ENCODE data around the gene KLHL6. TPM values are rescaled to one million over a fixed set of nuclear protein-coding genes. Genes with fewer than 3 reads are reported as not detected.

The KLHL6 gene
- total and polyA plus RNA-seq, 10 of the 15 experiments (the other 5 are each of a cell fraction or from before 2014, with no cell fraction given) = 4.0 to 91.8 (median 24.4) TPM

DNA sequence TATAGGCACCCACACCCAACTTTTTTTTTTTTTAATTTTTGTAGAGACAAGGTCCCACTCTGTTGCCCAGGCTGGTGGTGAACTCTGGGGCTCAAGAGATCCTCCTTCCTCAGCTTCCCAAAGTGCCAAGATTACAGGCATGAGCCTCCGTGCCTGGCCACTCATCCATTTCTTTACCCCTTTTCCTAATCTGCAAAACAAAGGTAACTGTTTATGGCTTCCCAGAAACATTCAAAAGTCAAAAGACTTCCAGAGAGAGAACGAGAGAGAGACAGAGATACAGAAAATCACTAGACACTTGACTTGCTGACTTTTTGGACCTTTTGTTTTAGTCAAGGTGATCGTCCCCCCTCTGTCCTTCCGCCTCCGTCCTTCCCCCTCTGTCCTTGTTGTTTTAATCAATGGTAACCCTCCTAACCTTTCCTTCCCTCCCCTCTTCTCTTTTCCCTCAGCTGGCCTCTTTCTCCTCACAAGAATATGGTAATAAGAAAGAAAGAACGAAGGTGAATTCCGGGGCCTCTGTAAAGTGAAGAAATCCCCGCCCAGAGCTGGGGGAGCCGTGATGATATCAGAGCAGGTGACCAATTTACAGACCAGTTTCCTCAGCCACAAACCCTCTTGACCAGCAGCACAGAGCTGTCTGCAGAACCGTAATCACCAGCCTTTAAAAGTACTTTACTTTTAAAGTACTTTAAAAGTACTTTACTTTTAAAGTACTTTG lies 21.9 kb downstream of the KLHL6 start (continued):
- TF ChIP-seq, protein P1, sequence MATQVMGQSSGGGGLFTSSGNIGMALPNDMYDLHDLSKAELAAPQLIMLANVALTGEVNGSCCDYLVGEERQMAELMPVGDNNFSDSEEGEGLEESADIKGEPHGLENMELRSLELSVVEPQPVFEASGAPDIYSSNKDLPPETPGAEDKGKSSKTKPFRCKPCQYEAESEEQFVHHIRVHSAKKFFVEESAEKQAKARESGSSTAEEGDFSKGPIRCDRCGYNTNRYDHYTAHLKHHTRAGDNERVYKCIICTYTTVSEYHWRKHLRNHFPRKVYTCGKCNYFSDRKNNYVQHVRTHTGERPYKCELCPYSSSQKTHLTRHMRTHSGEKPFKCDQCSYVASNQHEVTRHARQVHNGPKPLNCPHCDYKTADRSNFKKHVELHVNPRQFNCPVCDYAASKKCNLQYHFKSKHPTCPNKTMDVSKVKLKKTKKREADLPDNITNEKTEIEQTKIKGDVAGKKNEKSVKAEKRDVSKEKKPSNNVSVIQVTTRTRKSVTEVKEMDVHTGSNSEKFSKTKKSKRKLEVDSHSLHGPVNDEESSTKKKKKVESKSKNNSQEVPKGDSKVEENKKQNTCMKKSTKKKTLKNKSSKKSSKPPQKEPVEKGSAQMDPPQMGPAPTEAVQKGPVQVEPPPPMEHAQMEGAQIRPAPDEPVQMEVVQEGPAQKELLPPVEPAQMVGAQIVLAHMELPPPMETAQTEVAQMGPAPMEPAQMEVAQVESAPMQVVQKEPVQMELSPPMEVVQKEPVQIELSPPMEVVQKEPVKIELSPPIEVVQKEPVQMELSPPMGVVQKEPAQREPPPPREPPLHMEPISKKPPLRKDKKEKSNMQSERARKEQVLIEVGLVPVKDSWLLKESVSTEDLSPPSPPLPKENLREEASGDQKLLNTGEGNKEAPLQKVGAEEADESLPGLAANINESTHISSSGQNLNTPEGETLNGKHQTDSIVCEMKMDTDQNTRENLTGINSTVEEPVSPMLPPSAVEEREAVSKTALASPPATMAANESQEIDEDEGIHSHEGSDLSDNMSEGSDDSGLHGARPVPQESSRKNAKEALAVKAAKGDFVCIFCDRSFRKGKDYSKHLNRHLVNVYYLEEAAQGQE (IDR thresholded peaks at IDR 0.05; ENCODE audit: low read depth, low read length) = no peak
- TF ChIP-seq ZNF274 (IDR thresholded peaks at IDR 0.05; ENCODE audit: insufficient read depth, insufficient read length) = no peak
- TF ChIP-seq TCF12 (IDR thresholded peaks at IDR 0.05; ENCODE audit: low read depth, low read length) = no peak
- TF ChIP-seq TCF3 (IDR thresholded peaks at IDR 0.05; ENCODE audit: borderline replicate concordance, insufficient read depth, low read depth, low read length) = no peak
- TF ChIP-seq YBX1 (IDR thresholded peaks at IDR 0.05) = no peak
- TF ChIP-seq HDGF (IDR thresholded peaks at IDR 0.05) = 0 out of 2 replicates have a peak, but pooled peaks have one; percentile 42
- TF ChIP-seq MXI1 (IDR thresholded peaks at IDR 0.05; ENCODE audit: low read depth, low read length) = no peak
- TF ChIP-seq JUNB (IDR thresholded peaks at IDR 0.05) = peak; percentile 48
- TF ChIP-seq, protein P2, sequence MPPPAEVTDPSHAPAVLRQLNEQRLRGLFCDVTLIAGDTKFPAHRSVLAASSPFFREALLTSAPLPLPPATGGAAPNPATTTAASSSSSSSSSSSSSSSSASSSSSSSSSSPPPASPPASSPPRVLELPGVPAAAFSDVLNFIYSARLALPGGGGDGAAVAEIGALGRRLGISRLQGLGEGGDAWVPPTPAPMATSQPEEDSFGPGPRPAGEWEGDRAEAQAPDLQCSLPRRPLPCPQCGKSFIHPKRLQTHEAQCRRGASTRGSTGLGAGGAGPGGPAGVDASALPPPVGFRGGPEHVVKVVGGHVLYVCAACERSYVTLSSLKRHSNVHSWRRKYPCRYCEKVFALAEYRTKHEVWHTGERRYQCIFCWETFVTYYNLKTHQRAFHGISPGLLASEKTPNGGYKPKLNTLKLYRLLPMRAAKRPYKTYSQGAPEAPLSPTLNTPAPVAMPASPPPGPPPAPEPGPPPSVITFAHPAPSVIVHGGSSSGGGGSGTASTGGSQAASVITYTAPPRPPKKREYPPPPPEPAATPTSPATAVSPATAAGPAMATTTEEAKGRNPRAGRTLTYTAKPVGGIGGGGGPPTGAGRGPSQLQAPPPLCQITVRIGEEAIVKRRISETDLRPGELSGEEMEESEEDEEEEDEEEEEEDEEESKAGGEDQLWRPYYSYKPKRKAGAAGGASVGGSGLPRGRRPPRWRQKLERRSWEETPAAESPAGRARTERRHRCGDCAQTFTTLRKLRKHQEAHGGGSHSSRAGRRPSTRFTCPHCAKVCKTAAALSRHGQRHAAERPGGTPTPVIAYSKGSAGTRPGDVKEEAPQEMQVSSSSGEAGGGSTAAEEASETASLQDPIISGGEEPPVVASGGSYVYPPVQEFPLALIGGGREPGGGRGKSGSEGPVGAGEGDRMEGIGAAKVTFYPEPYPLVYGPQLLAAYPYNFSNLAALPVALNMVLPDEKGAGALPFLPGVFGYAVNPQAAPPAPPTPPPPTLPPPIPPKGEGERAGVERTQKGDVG (CRISPR knock-in tag; IDR thresholded peaks at IDR 0.05) = no peak
- TF ChIP-seq, protein P3, sequence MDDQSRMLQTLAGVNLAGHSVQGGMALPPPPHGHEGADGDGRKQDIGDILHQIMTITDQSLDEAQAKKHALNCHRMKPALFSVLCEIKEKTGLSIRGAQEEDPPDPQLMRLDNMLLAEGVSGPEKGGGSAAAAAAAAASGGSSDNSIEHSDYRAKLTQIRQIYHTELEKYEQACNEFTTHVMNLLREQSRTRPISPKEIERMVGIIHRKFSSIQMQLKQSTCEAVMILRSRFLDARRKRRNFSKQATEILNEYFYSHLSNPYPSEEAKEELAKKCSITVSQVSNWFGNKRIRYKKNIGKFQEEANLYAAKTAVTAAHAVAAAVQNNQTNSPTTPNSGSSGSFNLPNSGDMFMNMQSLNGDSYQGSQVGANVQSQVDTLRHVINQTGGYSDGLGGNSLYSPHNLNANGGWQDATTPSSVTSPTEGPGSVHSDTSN (IDR thresholded peaks at IDR 0.05; ENCODE audit: insufficient replicate concordance, low read depth, low read length) = no peak
- no peak for TF ChIP-seq EED (IDR thresholded peaks at IDR 0.05; ENCODE audit: low read depth)
- TF ChIP-seq TAF1 (IDR thresholded peaks at IDR 0.05; ENCODE audit: borderline replicate concordance, low read depth, low read length) = 0 out of 2 replicates have a peak, but pooled peaks have one; percentile 43
- TF ChIP-seq, protein P4, sequence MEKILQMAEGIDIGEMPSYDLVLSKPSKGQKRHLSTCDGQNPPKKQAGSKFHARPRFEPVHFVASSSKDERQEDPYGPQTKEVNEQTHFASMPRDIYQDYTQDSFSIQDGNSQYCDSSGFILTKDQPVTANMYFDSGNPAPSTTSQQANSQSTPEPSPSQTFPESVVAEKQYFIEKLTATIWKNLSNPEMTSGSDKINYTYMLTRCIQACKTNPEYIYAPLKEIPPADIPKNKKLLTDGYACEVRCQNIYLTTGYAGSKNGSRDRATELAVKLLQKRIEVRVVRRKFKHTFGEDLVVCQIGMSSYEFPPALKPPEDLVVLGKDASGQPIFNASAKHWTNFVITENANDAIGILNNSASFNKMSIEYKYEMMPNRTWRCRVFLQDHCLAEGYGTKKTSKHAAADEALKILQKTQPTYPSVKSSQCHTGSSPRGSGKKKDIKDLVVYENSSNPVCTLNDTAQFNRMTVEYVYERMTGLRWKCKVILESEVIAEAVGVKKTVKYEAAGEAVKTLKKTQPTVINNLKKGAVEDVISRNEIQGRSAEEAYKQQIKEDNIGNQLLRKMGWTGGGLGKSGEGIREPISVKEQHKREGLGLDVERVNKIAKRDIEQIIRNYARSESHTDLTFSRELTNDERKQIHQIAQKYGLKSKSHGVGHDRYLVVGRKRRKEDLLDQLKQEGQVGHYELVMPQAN (conservative IDR thresholded peaks at IDR 0.05) = no peak
- TF ChIP-seq, protein P5, sequence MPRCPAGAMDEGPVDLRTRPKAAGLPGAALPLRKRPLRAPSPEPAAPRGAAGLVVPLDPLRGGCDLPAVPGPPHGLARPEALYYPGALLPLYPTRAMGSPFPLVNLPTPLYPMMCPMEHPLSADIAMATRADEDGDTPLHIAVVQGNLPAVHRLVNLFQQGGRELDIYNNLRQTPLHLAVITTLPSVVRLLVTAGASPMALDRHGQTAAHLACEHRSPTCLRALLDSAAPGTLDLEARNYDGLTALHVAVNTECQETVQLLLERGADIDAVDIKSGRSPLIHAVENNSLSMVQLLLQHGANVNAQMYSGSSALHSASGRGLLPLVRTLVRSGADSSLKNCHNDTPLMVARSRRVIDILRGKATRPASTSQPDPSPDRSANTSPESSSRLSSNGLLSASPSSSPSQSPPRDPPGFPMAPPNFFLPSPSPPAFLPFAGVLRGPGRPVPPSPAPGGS (IDR thresholded peaks at IDR 0.05; ENCODE audit: borderline replicate concordance, insufficient read depth, low read depth, low read length, poor library complexity, severe bottlenecking) = no peak
- TF ChIP-seq ATF7 (IDR thresholded peaks at IDR 0.05; ENCODE audit: low read depth) = peak; percentile 86
